Activated CD8-positive, alpha-beta memory T cell treated with anti-CD3 and anti-CD28 coated beads, Interleukin-2, amount 50 U/mL, for 4 hours (primary cell): ENCODE measurements around the gene USP20.

Source experiments
- DNase-seq: peaks from one replicate; pipeline ENCODE4 v3.0.0-alpha.2; 2020

USP20 gene

GRCh38 chr9:129894120-129894823 lies 59.0 kb downstream of the USP20 start:
- no peak for DNase-seq

- no peak for DNase-seq
Measured at GRCh38 chr9:129895376-129896268, 60.4 kb downstream of the USP20 start.

- DNase-seq = no peak
Measured at GRCh38 chr9:129897263-129897662, 62.0 kb downstream of the USP20 start.

GRCh38 chr9:129898185-129898584 lies 62.9 kb downstream of the USP20 start:
- DNase-seq = no peak

GRCh38 chr9:129899620-129900019 lies 64.4 kb downstream of the USP20 start:
- no peak for DNase-seq

- no peak for DNase-seq
Measured at GRCh38 chr9:129900263-129901027, 65.2 kb downstream of the USP20 start.

- no peak for DNase-seq
Measured at GRCh38 chr9:129901993-129902739, 66.9 kb downstream of the USP20 start.

GRCh38 chr9:129902740-129903134 lies 67.5 kb downstream of the USP20 start:
- no peak for DNase-seq

- no peak for DNase-seq
Measured at GRCh38 chr9:129904734-129905133, 69.5 kb downstream of the USP20 start.

GRCh38 chr9:129906298-129906697 lies 71.0 kb downstream of the USP20 start:
- no peak for DNase-seq

- DNase-seq = no peak
Measured at GRCh38 chr9:129907201-129907600, 71.9 kb downstream of the USP20 start.

- DNase-seq = no peak
Measured at GRCh38 chr9:129908906-129909305, 73.6 kb downstream of the USP20 start.

- no peak for DNase-seq
Measured at GRCh38 chr9:129909851-129910250, 74.6 kb downstream of the USP20 start.

- DNase-seq = no peak
Measured at GRCh38 chr9:129910628-129911567, 75.6 kb downstream of the USP20 start.

- DNase-seq = no peak
Measured at GRCh38 chr9:129914051-129914450, 78.8 kb downstream of the USP20 start.

- DNase-seq = no peak
Measured at GRCh38 chr9:129916707-129917106, 81.4 kb downstream of the USP20 start.

GRCh38 chr9:129918296-129918950 lies 83.2 kb downstream of the USP20 start:
- no peak for DNase-seq

GRCh38 chr9:129919277-129919676 lies 84.0 kb downstream of the USP20 start:
- DNase-seq = no peak

GRCh38 chr9:129919841-129920240 lies 84.6 kb downstream of the USP20 start:
- DNase-seq = no peak

- no peak for DNase-seq
Measured at GRCh38 chr9:129921905-129922304, 86.6 kb downstream of the USP20 start.

GRCh38 chr9:129923589-129923988 lies 88.3 kb downstream of the USP20 start:
- DNase-seq = no peak
